IMR-90 (cell line): ENCODE measurements around the gene SLX9.

ENCODE experiments used
- BHLHE40 ChIP-seq: fragments of 150-350 bp; IDR thresholded peaks from 2 replicates; pipeline ENCODE4 v1.6.1; 2016; ENCODE audit warnings: mild to moderate bottlenecking, low read depth, low read length
- CEBPB ChIP-seq: IDR thresholded peaks from 2 replicates; pipeline ENCODE4 v1.6.1; 2012; ENCODE audit warnings: low read depth, low read length, improper control_type of control experiment
- CHD1 ChIP-seq: IDR thresholded peaks from 2 replicates; pipeline ENCODE4 v1.6.1; 2012; ENCODE audit warnings: low read depth, low read length, improper control_type of control experiment
- MAFK ChIP-seq: IDR thresholded peaks from 2 replicates; pipeline ENCODE4 v1.6.1; 2012; ENCODE audit warnings: low read depth, low read length, improper control_type of control experiment
- MXI1 ChIP-seq: IDR thresholded peaks from 2 replicates; pipeline ENCODE4 v1.6.1; 2012; ENCODE audit warnings: low read depth, mild to moderate bottlenecking, low read length, moderate library complexity, borderline replicate concordance
- NFE2L2 ChIP-seq: fragments of 150-350 bp; IDR thresholded peaks from 2 replicates; pipeline ENCODE4 v1.6.1; 2016; ENCODE audit warnings: low read depth, mild to moderate bottlenecking, low read length
- POLR2A ChIP-seq: IDR thresholded peaks from 2 replicates; pipeline ENCODE4 v1.6.1; 2012; ENCODE audit warnings: mild to moderate bottlenecking, low read depth, low read length
- RAD21 ChIP-seq: IDR thresholded peaks from 2 replicates; pipeline ENCODE4 v1.6.1; 2012; ENCODE audit warnings: low read length, improper control_type of control experiment
- RCOR1 ChIP-seq: IDR thresholded peaks from 2 replicates; pipeline ENCODE4 v1.6.1; 2012; ENCODE audit warnings: mild to moderate bottlenecking, low read length, improper control_type of control experiment; ENCODE audit not compliant: insufficient replicate concordance
- RFX5 ChIP-seq: IDR thresholded peaks from 2 replicates; pipeline ENCODE4 v1.8.0; 2012; ENCODE audit warnings: low read depth, mild to moderate bottlenecking, low read length, moderate library complexity
- SMC3 ChIP-seq: fragments of 150-350 bp; IDR thresholded peaks from 2 replicates; pipeline ENCODE4 v1.6.1; 2016; ENCODE audit warnings: low read depth, mild to moderate bottlenecking, antibody characterized with exemption, low read length, moderate library complexity
- TF ChIP-seq, protein P1 (sequence below): conservative IDR thresholded peaks from 2 replicates; pipeline ENCODE4 v1.5.1; 2012; ENCODE audit warnings: mild to moderate bottlenecking, low read depth, low read length, improper control_type of control experiment
- TF ChIP-seq, protein P2 (sequence below): fragments of 150-350 bp; IDR thresholded peaks from 2 replicates; pipeline ENCODE4 v1.6.1; 2017; ENCODE audit warnings: mild to moderate bottlenecking, antibody characterized with exemption, low read length, low read depth
- TF ChIP-seq, protein P3 (sequence below): fragments of 150-350 bp; IDR thresholded peaks from 2 replicates; pipeline ENCODE4 v1.6.1; 2016; ENCODE audit warnings: low read depth, mild to moderate bottlenecking, low read length, moderate library complexity, borderline replicate concordance

DNA sequence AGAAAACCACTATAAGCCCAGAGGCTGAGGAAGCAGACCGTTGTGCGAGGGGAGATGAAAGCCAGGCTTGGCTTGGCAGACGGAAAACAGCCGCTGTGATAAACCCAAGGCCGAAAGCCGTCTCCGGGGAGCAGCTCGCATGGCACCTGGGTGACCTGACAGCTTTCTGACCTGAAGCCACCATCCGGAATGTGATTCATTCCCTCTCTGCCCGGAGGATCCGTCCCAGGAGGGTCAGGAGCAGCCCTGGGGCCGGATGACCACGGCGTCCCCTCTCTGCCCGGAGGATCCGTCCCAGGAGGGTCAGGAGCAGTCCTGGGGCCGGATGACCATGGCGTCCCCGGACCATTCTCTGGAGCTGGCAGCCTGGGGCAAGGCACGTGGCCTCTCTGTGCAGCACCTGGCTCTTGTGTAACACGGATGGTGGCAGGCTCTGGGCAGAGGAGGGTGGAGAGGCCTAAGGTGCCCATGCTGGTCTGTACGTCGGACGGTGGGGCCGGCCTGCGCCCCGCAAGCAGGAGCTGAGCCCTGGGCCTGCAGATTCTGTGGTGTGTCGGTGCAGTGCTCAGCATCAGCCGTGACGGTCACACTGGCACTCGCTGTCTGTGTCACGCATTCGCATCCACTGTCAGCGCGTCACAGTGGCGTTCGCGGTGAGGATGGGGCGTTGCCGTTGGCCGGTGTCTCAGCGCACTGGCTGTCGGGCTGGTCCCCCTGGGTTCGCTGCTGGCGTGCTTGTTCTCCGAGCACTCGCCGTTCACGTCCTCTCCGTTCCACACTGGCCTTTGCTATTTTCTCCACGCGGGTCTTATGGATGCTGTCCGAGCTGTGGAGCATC lies 50.3 kb downstream of the SLX9 start:
- TF ChIP-seq, protein P1, sequence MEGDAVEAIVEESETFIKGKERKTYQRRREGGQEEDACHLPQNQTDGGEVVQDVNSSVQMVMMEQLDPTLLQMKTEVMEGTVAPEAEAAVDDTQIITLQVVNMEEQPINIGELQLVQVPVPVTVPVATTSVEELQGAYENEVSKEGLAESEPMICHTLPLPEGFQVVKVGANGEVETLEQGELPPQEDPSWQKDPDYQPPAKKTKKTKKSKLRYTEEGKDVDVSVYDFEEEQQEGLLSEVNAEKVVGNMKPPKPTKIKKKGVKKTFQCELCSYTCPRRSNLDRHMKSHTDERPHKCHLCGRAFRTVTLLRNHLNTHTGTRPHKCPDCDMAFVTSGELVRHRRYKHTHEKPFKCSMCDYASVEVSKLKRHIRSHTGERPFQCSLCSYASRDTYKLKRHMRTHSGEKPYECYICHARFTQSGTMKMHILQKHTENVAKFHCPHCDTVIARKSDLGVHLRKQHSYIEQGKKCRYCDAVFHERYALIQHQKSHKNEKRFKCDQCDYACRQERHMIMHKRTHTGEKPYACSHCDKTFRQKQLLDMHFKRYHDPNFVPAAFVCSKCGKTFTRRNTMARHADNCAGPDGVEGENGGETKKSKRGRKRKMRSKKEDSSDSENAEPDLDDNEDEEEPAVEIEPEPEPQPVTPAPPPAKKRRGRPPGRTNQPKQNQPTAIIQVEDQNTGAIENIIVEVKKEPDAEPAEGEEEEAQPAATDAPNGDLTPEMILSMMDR = no peak
- TF ChIP-seq CEBPB = no peak
- no peak for TF ChIP-seq POLR2A
- TF ChIP-seq, protein P2, sequence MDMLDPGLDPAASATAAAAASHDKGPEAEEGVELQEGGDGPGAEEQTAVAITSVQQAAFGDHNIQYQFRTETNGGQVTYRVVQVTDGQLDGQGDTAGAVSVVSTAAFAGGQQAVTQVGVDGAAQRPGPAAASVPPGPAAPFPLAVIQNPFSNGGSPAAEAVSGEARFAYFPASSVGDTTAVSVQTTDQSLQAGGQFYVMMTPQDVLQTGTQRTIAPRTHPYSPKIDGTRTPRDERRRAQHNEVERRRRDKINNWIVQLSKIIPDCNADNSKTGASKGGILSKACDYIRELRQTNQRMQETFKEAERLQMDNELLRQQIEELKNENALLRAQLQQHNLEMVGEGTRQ = no peak
- TF ChIP-seq, protein P3, sequence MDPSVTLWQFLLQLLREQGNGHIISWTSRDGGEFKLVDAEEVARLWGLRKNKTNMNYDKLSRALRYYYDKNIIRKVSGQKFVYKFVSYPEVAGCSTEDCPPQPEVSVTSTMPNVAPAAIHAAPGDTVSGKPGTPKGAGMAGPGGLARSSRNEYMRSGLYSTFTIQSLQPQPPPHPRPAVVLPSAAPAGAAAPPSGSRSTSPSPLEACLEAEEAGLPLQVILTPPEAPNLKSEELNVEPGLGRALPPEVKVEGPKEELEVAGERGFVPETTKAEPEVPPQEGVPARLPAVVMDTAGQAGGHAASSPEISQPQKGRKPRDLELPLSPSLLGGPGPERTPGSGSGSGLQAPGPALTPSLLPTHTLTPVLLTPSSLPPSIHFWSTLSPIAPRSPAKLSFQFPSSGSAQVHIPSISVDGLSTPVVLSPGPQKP = no peak
- TF ChIP-seq BHLHE40 = no peak
- TF ChIP-seq MAFK = no peak
- TF ChIP-seq MXI1 = no peak
- no peak for TF ChIP-seq RAD21
- no peak for TF ChIP-seq CHD1
- TF ChIP-seq SMC3 = no peak
- no peak for TF ChIP-seq RFX5
- no peak for TF ChIP-seq RCOR1
- TF ChIP-seq NFE2L2 = no peak
